ENCODE measurements around the gene DPM2.

DPM2 gene

DNA sequence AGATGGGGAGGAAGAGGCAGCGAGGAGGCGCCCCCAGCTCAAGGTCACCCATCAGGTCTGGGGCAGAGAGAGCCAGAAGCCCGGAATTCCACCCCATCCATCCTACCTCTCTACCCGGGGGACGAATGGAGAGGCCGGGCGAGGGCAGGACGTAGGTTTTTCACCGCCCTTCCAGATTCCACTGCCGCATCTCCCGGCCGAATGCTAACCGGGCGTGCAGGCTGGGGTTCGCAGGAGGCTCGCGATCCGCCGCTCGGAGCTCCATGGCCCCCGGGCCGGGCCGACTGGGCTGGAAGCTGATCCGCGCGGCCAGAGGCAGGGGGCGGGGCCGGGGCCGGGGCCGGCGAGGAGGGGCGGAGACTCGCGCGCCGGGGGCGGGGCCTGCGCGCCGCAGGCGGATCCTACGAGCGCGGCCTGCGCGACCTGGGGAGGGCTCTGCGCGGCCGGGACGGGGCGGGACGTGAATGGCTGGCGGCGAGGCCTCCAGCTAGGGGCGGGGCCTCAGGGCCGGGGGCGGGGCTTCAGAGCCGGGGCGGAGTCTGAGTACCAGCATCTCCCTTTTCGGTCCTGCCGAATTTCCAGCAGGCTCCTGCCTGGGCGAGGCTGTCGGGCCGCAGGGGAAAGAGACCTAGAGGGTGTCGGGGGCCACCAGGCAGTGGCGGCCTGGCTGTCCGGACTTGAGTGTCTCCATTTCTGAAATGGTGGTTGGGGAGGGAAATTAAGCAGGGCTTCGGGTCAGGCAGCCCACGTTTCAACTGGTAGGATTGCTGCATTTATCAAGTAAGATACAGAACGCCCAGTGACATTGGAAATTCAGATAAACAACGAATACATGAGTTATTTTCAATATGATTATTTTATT lies 20.7 kb downstream of the DPM2 start, which contains the start of gene ST6GALNAC4:
TSS of gene ST6GALNAC4 (minus strand) at position 322 of the 862 bp plus-strand sequence. CDS start 622 bp downstream, outside the sequence.
- peak; percentile 60 for DNase-seq

GRCh38 chr9:127915801-127916719 lies 21.6 kb downstream of the DPM2 start:
- peak; percentile 76 for DNase-seq

DNA sequence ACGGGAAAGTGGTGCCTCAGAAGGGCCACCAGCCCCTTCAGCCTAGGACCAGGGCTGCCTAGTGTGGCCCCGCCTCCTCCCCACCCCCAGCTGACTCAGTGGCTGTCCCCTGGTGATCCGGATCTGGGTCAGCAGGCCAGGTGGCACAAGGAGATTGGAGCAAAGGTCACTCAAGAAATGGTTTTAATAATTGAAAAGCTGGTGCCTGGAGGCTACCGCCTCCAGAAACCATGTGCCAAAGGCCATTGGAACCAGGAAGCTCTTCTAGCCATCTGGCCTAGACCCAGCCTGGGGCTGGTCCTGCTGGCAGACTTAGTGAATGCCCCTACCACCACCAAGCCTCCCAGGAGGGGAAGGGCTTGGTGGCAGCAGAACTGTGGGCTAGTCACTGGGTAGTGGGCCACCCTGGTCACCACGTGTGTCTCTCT lies 22.3 kb downstream of the DPM2 start:
- no peak for DNase-seq

GRCh38 chr9:127913682-127914081 lies 24.0 kb downstream of the DPM2 start:
- no peak for DNase-seq

GRCh38 chr9:127912882-127913281 lies 24.8 kb downstream of the DPM2 start:
- peak; percentile 20 for DNase-seq

- no peak for DNase-seq
Observed at GRCh38 chr9:127912296-127912695, 25.4 kb downstream of the DPM2 start.

GRCh38 chr9:127910613-127911205 lies 26.9 kb downstream of the DPM2 start:
- no peak for DNase-seq

DNA sequence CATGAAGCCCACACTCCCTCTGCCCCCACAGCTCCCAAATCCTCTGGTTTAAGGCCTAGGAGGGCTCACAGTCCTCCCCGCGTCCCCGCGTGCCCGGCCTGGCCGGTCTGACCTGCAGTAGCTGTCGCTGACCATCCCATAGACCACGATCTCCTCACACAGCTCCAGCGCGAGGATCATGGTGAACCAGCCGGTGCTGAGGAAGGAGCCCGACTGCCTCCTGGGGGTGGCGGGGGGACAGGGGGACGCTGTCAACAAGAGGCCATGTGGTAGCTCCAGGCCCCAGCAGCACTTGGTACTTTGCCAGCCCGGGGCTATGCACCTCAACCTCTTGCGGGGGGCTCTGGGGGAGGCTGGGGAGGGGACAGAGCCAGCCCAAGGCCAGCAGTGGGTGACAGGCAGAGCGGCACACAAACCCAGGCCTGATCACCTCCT lies 27.8 kb downstream of the DPM2 start:
- DNase-seq = no peak

DNA sequence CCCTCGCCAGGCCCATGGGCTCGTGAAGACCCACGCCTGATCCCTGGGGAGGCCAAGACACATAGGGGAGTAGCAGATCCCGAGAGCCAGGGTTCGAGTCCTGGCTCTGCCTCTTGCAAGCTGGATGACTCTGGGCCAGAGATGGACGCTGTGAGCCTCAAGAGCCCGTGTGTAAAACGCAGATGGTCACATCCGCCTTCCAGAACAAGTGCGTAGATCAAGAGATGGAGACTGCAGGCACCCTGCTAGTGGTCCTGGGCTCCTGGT lies 29.1 kb downstream of the DPM2 start:
- no peak for DNase-seq

- no peak for DNase-seq
Observed at GRCh38 chr9:127907867-127908659, 29.6 kb downstream of the DPM2 start.

DNA sequence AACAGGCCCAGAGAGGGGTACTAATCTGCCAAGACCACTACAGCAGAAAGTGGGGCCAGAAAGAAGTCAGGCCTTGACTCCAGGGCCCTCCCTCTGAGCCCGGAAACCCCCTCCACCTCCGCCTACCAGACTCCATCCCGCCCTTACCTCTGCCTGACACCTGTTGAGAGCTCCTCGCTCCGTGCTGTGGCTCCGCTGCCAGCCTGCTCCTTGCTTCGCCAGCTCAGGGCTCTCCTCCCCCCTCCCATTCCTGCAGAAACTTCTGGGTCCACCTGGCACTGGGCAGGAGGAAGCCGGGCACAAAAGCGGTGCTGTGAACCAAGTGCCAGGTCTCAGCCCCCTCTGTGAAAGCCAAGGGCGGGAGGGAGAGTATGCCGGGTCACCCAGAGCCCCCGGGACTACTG lies 31.9 kb downstream of the DPM2 start:
- no peak for DNase-seq

DNA sequence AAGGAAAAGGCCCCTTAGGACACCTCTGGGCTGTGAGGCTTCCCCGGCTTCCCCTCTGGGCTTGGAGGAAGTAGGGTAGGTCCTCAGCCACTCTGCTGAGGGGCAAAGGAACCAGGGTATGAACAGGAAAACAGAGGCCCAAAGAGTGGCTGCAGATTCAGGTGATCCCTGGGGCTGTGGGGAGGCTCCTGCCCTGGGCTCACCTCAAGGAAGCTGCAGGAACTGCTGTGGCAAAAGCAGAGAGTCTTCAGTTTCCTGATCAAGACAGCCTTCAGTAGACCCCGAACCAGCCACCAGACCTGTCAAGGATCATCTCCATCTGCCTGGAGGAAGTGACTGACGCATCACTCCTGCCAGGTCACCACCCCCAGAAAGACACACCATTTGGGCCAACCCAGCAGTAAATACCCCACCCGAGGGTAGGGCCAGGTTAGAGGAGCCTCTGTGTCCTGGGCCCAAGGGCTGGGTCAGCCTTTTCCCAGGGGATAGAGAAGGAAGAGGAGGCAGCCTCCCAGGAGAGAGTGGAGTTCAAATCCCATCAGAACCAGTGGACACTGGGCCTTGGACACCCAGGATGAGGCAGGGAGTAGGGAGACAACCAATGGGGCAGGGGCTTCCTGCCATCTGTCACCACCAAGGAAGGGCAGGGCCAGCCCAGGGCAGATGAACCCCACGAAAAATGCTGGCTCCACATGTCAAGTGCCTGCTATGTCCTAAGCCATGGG lies 32.5 kb downstream of the DPM2 start:
- DNase-seq = no peak

DNA sequence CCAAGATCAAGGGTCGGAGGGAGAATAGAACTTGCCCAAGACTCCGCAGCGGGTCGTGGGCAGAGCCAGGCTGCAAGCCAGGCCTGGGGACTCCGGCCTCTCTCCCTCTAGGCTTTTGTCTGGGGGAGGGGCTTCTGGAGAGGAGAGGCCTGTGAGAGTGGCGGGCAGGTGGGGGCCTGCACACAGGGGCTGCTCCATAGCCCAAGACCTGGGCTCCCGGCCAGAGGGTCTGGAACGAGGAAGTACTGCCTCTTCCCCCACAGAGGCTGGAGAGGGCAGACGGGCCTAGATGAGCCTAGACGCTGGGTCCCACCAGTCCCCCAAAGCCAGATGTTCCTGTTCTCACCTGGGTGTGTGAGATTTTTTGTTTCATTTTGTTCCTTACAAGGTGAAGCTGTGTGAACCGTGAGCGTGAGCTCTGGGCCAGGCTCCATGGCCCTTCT lies 33.1 kb downstream of the DPM2 start:
- no peak for DNase-seq

- DNase-seq = no peak
Observed at GRCh38 chr9:127903557-127904475, 33.8 kb downstream of the DPM2 start.

DNA sequence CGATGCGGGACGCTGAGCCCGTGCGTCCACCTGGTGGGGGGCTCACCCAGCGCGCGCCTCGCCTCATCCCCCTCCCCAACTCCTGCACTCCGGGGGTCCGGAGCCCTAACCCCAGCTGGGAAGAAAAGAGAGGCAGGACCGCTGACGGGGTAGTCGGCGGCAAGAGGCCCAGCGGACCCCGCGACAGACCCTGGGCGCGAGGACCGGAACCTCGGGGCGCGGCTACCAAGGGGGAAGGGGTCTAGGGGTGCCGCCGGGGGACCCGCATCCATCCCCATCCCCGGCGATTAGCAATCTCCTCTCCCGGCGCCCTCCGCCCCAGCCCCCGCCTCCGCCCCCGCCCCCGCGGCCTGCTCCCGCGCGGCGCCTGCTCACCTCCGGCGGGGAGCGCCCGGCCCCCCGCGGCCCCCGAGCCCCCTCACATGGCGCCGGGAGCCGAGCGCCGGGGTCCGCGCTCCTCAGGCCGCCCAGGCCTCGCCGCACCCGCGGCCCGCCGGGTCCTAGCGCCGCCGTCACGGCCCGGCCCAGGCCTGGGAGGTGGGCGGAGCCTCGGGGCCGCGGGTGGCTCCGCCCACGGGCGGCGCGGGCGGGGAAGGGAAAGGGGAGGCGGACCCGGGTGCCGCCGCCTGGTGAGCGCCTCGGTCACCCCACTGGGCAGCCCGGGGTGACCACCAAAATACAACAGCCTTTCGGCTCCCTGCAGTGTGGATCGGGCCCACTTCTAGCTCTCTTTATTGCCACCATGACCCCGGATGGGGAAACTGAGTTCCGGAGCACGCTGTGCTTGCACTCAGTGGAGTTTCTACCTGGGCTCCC lies 38.3 kb downstream of the DPM2 start, which contains the start of gene ST6GALNAC6:
TSS of gene ST6GALNAC6 (minus strand) at position 476 of the 816 bp plus-strand sequence. CDS start 1,622 bp downstream, outside the sequence.
- no peak for DNase-seq

- no peak for DNase-seq
Observed at GRCh38 chr9:127898433-127899127, 39.1 kb downstream of the DPM2 start.

DNA sequence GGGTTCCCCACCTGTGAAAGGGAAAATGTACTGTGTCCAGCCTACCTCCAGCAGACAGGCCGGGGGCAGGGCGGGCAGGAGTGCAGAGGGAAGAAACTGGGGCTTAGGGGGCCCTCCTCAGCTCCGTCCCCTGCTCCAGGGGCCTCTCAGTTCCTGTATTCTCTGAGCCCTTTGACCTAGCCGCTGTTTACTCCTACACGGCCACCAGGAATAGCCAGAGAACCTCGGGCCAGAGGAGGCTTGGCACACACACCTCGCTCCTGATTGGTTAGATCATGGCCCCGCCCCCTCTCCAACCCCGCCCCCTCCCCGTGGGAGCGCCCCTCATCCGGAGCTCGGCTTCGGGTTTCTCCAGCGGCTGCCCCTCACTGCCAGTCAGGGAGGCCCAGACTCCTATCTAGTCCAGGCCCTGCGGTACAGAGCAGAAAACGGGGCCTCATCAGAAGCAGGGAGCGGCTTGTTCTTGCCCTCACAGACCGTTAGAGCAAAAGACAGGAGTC lies 40.4 kb downstream of the DPM2 start:
- DNase-seq = no peak

DNA sequence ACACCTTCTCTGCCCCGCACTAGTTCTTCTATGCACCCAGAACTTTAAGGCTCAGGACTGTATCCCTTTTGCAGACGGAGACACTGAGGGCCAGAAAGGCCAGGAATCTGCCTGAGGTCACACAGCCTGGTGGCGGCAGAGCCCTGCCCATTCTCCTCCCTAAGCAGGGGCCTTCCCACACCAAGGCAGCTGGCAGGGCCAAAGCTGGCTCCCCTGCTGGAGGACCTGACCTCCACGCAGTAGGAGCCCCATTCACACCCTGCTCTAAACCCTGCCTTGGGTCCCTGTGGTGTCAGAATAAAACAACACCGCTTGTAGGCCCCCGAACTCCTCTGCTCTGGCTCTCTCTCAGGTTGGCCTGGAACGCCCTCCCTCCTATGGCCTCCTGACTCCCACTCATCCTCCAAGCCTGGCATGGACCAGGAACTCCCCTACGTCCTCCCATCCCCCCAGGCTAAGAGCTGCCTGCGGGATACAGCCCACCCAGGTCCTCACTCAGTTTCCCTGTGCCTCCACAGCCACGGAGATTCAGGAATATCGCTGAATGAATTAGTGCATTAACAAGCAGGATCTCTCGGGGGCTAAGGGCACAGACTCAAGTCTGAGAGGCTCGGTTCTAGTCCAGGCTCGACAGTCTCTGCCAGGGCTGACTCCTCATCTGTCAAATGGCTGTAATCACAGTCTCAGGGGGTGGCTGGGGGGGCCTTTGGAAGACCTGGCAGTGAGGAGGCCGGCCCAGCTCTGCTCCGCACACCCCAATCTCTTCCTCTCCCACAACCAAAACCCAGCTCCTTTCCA lies 41.1 kb downstream of the DPM2 start:
- no peak for DNase-seq

Measured in SHP77 treated with DMSO at 0.1 percent for 48 hours (cell line).